Nephron progenitor cell (in vitro differentiated cells): ENCODE results near the gene LACTB.
A peak's percentile ranks its signal among the peaks of the same experiment; 100 is the strongest.

Source experiments
- DNase-seq: peaks from one replicate; pipeline ENCODE4 v3.0.0; 2021
- H3K27ac Mint-ChIP-seq: 2 replicates; pipeline ENCODE4 v1.8.0; 2021; ENCODE audit warnings: mild to moderate bottlenecking, moderate library complexity, mixed read lengths
- H3K27me3 Mint-ChIP-seq: 2 replicates; pipeline ENCODE4 v1.8.0; 2021; ENCODE audit warnings: mild to moderate bottlenecking, low read depth, mixed read lengths; ENCODE audit not compliant: poor library complexity
- H3K36me3 Mint-ChIP-seq: 2 replicates; pipeline ENCODE4 v1.8.0; 2021; ENCODE audit warnings: low read depth, mixed read lengths
- H3K4me1 Mint-ChIP-seq: 2 replicates; pipeline ENCODE4 v1.8.0; 2021; ENCODE audit warnings: mixed read lengths
- H3K4me3 Mint-ChIP-seq: 2 replicates; pipeline ENCODE4 v1.8.0; 2021; ENCODE audit warnings: mild to moderate bottlenecking, moderate library complexity, mixed read lengths
- H3K9me3 Mint-ChIP-seq: 2 replicates; pipeline ENCODE4 v1.8.0; 2021; ENCODE audit warnings: mild to moderate bottlenecking, moderate library complexity, mixed read lengths
- TF ChIP-seq, protein P1 (sequence below): fragments of 200-600 bp; sonication (generic); IDR thresholded peaks from 2 replicates; pipeline ENCODE4 v1.5.0; 2021; ENCODE audit warnings: antibody characterized with exemption

Gene LACTB

DNA sequence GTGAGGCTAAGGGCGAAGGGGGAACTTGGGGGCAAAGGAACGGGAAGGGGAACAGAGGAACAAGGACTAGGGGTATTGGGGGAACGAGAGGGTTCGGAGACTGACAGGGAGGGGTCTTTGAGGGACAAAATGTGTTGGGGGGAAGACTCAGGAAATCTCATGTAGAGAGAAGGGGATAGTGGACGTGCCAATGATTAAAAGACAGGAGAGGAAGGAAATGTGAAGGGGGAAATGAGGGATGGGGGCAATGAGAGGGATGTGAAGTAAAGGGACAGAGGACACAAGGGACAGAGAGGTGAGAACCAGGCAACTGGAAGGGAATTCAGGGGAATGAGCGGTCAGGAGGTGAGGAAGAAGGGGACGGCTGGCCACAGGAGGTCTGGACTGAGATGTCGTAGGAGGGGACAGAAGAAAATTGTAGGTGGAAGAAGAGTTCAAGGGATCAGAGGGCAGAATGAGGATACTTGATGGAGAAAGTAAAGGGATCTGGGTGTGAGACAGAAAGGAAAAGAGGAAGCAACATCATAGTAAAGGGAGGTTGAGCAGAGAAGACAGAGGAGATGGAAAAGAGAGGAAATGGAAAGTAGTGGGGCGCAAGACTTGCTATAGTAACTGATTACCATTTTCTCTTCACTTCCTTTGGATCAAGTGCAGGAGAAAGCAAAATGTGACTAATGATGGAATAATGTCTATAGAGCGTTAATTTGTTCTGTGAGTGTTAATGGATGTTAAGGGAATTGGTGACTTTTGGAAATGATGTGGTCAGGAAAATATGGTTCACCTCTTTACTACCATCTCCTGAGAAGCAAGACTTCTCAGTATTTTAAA lies 68.5 kb downstream of the LACTB start:
- TF ChIP-seq, protein P1, sequence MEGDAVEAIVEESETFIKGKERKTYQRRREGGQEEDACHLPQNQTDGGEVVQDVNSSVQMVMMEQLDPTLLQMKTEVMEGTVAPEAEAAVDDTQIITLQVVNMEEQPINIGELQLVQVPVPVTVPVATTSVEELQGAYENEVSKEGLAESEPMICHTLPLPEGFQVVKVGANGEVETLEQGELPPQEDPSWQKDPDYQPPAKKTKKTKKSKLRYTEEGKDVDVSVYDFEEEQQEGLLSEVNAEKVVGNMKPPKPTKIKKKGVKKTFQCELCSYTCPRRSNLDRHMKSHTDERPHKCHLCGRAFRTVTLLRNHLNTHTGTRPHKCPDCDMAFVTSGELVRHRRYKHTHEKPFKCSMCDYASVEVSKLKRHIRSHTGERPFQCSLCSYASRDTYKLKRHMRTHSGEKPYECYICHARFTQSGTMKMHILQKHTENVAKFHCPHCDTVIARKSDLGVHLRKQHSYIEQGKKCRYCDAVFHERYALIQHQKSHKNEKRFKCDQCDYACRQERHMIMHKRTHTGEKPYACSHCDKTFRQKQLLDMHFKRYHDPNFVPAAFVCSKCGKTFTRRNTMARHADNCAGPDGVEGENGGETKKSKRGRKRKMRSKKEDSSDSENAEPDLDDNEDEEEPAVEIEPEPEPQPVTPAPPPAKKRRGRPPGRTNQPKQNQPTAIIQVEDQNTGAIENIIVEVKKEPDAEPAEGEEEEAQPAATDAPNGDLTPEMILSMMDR: no peak
- Mint-ChIP-seq H3K27me3 (peaks cover 8% of the 10 kb centered on the region), H3K4me1 (peaks cover 50% of the 10 kb centered on the region), H3K27ac (peak overlapping the region; percentile 37), H3K9me3 (no peaks in the 10 kb centered on the region), H3K36me3 (no peaks in the 10 kb centered on the region), H3K4me3 (peak overlapping the region; percentile 93)
- DNase-seq: no peak

DNA sequence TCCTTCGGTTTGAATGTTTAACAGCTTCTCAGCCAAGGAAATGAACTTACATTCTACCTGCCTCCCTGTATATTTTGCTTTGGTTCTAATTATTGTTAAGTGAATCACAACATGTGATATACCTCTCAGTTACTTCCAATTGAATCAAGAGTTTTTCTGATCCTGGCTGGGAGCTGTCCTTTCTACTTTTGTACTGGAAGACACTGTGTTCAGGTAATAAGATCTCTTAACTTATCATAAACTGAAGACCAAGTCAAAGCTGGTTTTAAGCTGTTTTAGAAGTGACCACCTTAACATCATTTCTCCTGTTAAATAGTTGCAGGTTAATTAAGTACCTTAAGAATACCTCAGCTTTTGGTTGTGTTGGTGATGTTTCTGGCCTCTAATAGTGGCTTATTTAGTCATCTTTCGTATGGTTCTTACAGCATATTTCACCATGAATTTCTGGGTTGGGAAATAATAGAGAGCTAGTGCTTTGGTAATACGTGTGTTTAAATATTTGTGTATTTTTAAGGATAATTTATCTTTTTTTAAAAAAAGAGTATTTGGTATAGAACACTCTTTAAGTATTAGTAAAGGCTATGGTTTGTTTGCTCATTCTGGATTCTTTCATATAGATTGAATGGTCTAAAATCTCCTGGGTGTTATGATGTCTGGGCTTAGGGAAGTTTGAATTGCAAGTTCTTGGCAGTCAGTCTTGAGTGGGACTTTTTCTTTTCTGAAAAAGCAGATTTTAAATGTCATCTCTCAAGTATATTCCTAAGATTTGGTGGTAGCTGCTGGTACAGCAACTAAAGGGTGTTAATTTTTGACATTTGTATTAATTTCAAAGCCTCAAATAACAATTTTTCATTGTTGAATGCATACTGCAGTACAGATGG lies 69.3 kb downstream of the LACTB start:
- DNase-seq: no peak
- Mint-ChIP-seq H3K4me1 (peaks cover 50% of the 10 kb centered on the region), H3K9me3 (no peaks in the 10 kb centered on the region), H3K4me3 (peak overlapping the region; percentile 93), H3K36me3 (no peaks in the 10 kb centered on the region), H3K27me3 (peaks cover 7% of the 10 kb centered on the region), H3K27ac (no peak overlapping the region)
- TF ChIP-seq, protein P1: no peak
